GM10266 (cell line): ENCODE results near the gene BCR.

Experiments used
- DNase-seq: peaks from one replicate; pipeline ENCODE4 v3.0.0; 2012; ENCODE audit errors: extremely low spot score
- CTCF ChIP-seq: IDR thresholded peaks from 2 replicates; pipeline ENCODE4 v1.5.1; 2012; ENCODE audit warnings: mild to moderate bottlenecking, low read depth; ENCODE audit not compliant: control insufficient read depth, insufficient read depth; ENCODE audit errors: missing control alignments

Gene BCR

GRCh38 chr22:23233752-23234408 lies 53.6 kb downstream of the BCR start:
- no peak for TF ChIP-seq CTCF
- DNase-seq, result no peak

- no peak for DNase-seq
- no peak for TF ChIP-seq CTCF
Measured at GRCh38 chr22:23234409-23235161, 54.3 kb downstream of the BCR start.

- DNase-seq, result no peak
- TF ChIP-seq CTCF, result no peak
Measured at GRCh38 chr22:23235425-23235824, 55.1 kb downstream of the BCR start.

- TF ChIP-seq CTCF, result no peak
- no peak for DNase-seq
Measured at GRCh38 chr22:23236026-23236425, 55.7 kb downstream of the BCR start.

GRCh38 chr22:23236440-23237184 lies 56.3 kb downstream of the BCR start:
- DNase-seq, result no peak
- no peak for TF ChIP-seq CTCF

- TF ChIP-seq CTCF, result no peak
- no peak for DNase-seq
Measured at GRCh38 chr22:23237201-23237798, 57.0 kb downstream of the BCR start.
